Right atrium auricular region (tissue), 2 donors: Measurements from ENCODE around the gene MBD5. TPM values are rescaled to one million over a fixed set of nuclear protein-coding genes. Genes with fewer than 3 reads are reported as not detected.

Experiments
- DNase-seq: peaks from one replicate; pipeline ENCODE4 v3.0.0-alpha.2; 2019; ENCODE audit warnings: low spot score
- H3K27ac ChIP-seq, 2 donors: fragments of 200-600 bp; sonication (generic); 1 replicate in 1 of 2; 2 replicates in 1 of 2; pipeline ENCODE4 v1.5.1; 2016 to 2019
- H3K27me3 ChIP-seq, 2 donors: fragments of 200-600 bp; sonication (generic); one replicate each; pipeline versions ENCODE4 v1.5.1 to v1.6.0; 2017 to 2019
- H3K36me3 ChIP-seq: fragments of 200-600 bp; sonication (generic); one replicate; pipeline ENCODE4 v1.5.1; 2016
- H3K4me1 ChIP-seq, 2 donors: fragments of 200-600 bp; sonication (generic); one replicate each; pipeline versions ENCODE4 v1.5.1 to v1.6.0; 2017 to 2019
- H3K4me3 ChIP-seq, 2 donors: fragments of 200-600 bp; sonication (generic); 1 replicate in 1 of 2; 2 replicates in 1 of 2; pipeline ENCODE4 v1.5.1; 2017 to 2019; ENCODE audit warnings: mild to moderate bottlenecking in 1 of 2, moderate library complexity in 1 of 2
- H3K9me3 ChIP-seq, 2 donors: fragments of 200-600 bp; sonication (generic); one replicate each; pipeline ENCODE4 v1.5.1; 2019
- total RNA-seq, 2 donors: library from RNA; depleted of rRNA; stranded (reverse); fragments of >200 nt; gene quantifications; one replicate each; pipeline ENCODE4 v1.1.0, GENCODE V29; 2016
- TF ChIP-seq, protein P1 (sequence below), 2 donors: fragments of 200-600 bp; sonication (generic); IDR thresholded peaks; one replicate each; pipeline ENCODE4 v1.5.1; 2019; ENCODE audit warnings: antibody characterized with exemption in 2 of 2

Gene MBD5
- total RNA-seq, 2 donors from 2014 or later: 14.5 to 22.8 TPM

GRCh38 chr2:148251993-148252392 lies 231.1 kb downstream of the MBD5 start:
- TF ChIP-seq, protein P1, sequence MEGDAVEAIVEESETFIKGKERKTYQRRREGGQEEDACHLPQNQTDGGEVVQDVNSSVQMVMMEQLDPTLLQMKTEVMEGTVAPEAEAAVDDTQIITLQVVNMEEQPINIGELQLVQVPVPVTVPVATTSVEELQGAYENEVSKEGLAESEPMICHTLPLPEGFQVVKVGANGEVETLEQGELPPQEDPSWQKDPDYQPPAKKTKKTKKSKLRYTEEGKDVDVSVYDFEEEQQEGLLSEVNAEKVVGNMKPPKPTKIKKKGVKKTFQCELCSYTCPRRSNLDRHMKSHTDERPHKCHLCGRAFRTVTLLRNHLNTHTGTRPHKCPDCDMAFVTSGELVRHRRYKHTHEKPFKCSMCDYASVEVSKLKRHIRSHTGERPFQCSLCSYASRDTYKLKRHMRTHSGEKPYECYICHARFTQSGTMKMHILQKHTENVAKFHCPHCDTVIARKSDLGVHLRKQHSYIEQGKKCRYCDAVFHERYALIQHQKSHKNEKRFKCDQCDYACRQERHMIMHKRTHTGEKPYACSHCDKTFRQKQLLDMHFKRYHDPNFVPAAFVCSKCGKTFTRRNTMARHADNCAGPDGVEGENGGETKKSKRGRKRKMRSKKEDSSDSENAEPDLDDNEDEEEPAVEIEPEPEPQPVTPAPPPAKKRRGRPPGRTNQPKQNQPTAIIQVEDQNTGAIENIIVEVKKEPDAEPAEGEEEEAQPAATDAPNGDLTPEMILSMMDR (IDR thresholded peaks at IDR 0.05): no peak
- Histone ChIP-seq H3K4me1 (no peaks in the 10 kb centered on the region), H3K36me3 (no peaks in the 10 kb centered on the region), H3K27ac (no peak overlapping the region), H3K9me3 (no peaks in the 10 kb centered on the region), H3K4me3 (no peak overlapping the region), H3K27me3 (no peaks in the 10 kb centered on the region)
- DNase-seq: no peak

GRCh38 chr2:148252646-148253045 lies 231.8 kb downstream of the MBD5 start:
- Histone ChIP-seq H3K9me3 (no peaks in the 10 kb centered on the region), H3K4me3 (no peak overlapping the region), H3K27me3 (no peaks in the 10 kb centered on the region), H3K36me3 (no peaks in the 10 kb centered on the region), H3K4me1 (no peaks in the 10 kb centered on the region), H3K27ac (no peak overlapping the region)
- no peak for DNase-seq
- TF ChIP-seq, protein P1 (IDR thresholded peaks at IDR 0.05): no peak

DNA sequence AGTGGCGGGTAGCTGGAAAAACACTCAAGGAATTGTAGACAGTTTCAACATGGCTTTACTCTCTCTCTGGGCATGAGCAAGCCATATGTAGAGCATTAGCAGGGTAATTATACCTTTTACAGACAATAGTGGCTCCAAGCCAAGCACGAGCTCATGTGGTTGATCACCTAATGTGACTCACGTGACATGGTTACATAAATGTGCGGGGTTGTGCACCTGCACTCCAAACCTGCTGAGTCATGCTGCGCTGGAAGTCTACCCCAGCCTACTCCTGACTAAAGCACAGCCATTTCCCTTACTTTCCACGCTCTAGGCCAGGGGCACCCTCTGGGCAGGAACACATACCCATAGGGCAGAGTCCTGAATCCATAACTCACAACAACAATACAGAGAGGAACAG lies 232.8 kb downstream of the MBD5 start:
- Histone ChIP-seq H3K27ac (no peak overlapping the region), H3K27me3 (no peaks in the 10 kb centered on the region), H3K4me1 (no peaks in the 10 kb centered on the region), H3K4me3 (no peak overlapping the region), H3K9me3 (no peaks in the 10 kb centered on the region), H3K36me3 (no peaks in the 10 kb centered on the region)
- no peak for DNase-seq
- TF ChIP-seq, protein P1 (IDR thresholded peaks at IDR 0.05): no peak

DNA sequence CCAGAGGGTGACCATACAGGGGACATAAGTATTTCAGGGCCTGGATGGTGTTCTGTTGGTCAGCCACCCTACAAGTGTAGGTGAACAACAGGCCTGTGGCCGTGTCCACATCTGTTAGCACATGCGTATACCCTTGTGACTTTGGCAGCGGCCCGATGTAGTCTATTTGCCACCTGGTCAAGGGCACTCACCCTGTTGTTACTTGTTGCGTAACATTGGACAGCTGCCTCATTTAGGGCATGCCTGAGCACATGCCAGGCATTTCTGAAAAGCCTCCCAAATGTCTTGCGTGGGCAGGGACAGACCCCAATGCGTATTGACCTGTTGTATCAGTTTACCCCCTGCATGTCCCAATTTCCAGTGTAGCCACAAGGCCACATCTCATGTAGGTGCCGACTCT lies 235.0 kb downstream of the MBD5 start:
- TF ChIP-seq, protein P1 (IDR thresholded peaks at IDR 0.05): no peak
- no peaks in the 10 kb centered on the region for H3K36me3 ChIP-seq
- H3K27me3 ChIP-seq: no peaks in the 10 kb centered on the region
- no peaks in the 10 kb centered on the region for H3K4me1 ChIP-seq
- no peak overlapping the region for H3K27ac ChIP-seq
- H3K4me3 ChIP-seq: no peak overlapping the region
- DNase-seq: no peak
- no peaks in the 10 kb centered on the region for H3K9me3 ChIP-seq

DNA sequence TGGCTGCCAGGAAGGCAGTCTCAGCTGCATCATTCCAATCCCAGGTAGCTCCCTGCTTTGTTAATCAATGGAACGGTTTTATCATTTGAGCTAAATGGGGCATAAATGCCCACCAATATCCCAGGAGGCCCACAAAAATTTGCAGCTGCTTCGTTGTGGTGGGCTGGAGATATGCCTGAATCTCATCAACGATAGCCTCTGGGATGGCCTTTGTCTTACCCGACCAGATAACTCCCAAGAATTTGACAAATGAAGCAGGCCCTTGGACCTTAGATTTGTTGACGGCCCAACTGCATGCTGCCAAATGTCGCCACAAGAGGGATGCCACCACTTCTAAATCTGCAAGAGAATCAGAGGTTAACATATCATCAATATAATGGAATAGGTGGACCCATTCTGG lies 236.4 kb downstream of the MBD5 start:
- no peak overlapping the region for H3K4me3 ChIP-seq
- no peak overlapping the region for H3K27ac ChIP-seq
- no peaks in the 10 kb centered on the region for H3K27me3 ChIP-seq
- no peaks in the 10 kb centered on the region for H3K4me1 ChIP-seq
- no peaks in the 10 kb centered on the region for H3K9me3 ChIP-seq
- TF ChIP-seq, protein P1 (IDR thresholded peaks at IDR 0.05): no peak
- no peak for DNase-seq
- no peaks in the 10 kb centered on the region for H3K36me3 ChIP-seq

DNA sequence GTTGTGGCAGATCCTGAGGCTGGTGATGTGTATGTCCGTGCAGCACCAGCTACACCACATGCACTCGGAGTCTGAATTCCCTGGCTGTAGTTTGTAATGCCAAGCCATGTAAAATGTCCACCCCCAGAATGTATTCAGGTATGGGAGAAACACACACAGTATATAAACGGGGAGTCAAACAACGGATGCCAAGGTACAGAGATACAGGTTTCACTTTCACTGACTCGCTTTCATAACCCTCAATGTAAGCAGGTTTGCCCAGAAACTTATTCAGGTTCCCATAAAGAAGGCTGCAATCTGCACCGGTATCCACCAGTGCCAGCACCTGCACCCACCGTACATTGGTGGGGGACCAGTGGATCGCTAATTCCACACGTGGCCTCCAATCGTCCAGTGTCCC lies 237.2 kb downstream of the MBD5 start:
- H3K4me1 ChIP-seq: no peaks in the 10 kb centered on the region
- H3K4me3 ChIP-seq: no peak overlapping the region
- no peak for DNase-seq
- H3K9me3 ChIP-seq: no peaks in the 10 kb centered on the region
- H3K27ac ChIP-seq: no peak overlapping the region
- H3K36me3 ChIP-seq: no peaks in the 10 kb centered on the region
- no peaks in the 10 kb centered on the region for H3K27me3 ChIP-seq
- TF ChIP-seq, protein P1 (IDR thresholded peaks at IDR 0.05): no peak
